Transverse colon (tissue), 4 donors: ENCODE measurements around the gene C19orf25. TPM values are rescaled to one million over a fixed set of nuclear protein-coding genes. Genes with fewer than 3 reads are reported as not detected.
A peak's percentile ranks its signal among the peaks of the same experiment; 100 is the strongest.

Experiments
- DNase-seq: peaks from one replicate; pipeline ENCODE4 v3.0.0-alpha.2; 2019
- H3K27ac ChIP-seq, 4 donors: fragments of 200-600 bp; sonication (generic); 2 replicates each; pipeline ENCODE4 v1.5.1; 2016 to 2018; ENCODE audit warnings: inconsistent platforms in 4 of 4
- H3K27me3 ChIP-seq: fragments of 200-600 bp; sonication (generic); 2 replicates; pipeline ENCODE4 v1.5.1; 2017; ENCODE audit warnings: inconsistent platforms
- H3K36me3 ChIP-seq, 4 donors: fragments of 200-600 bp; sonication (generic); 2 replicates each; pipeline ENCODE4 v1.5.1; 2017 to 2019; ENCODE audit warnings: inconsistent platforms in 4 of 4
- H3K4me1 ChIP-seq, 4 donors: fragments of 200-600 bp; sonication (generic); 2 replicates each; pipeline ENCODE4 v1.5.1; 2017 to 2020; ENCODE audit warnings: inconsistent platforms in 4 of 4
- H3K4me3 ChIP-seq, 4 donors: fragments of 200-600 bp; sonication (generic); 1 replicate in 1 of 4; 2 replicates in 3 of 4; pipeline versions ENCODE4 v1.5.1 to v1.6.1; 2017 to 2019; ENCODE audit warnings: inconsistent platforms in 4 of 4
- H3K9me3 ChIP-seq, 2 donors: fragments of 200-600 bp; sonication (generic); 2 replicates each; pipeline ENCODE4 v1.5.1; 2017 to 2019; ENCODE audit warnings: inconsistent platforms in 2 of 2
- EP300 ChIP-seq: sonication (generic); formaldehyde crosslinking; IDR thresholded peaks from one replicate; pipeline ENCODE4 v1.6.1; 2017; ENCODE audit warnings: antibody characterized with exemption, low read depth
- POLR2A ChIP-seq: fragments of 450-650 bp; IDR thresholded peaks from one replicate; pipeline ENCODE4 v1.6.1; 2016; ENCODE audit warnings: antibody characterized with exemption, mild to moderate bottlenecking, moderate library complexity
- POLR2AphosphoS5 ChIP-seq, 3 donors: sonication (generic); formaldehyde crosslinking; IDR thresholded peaks; one replicate each; pipeline ENCODE4 v1.6.1; 2016; ENCODE audit warnings: antibody characterized with exemption in 3 of 3
- WGBS, 2 donors: methylation state at CpG; one replicate each; pipeline ENCODE4 v1.1.5; 2018; ENCODE audit warnings: low coverage in 1 of 2; 5-methylcytosine and 5-hydroxymethylcytosine counted together
- in situ Hi-C, 4 donors: fragments of 200-750 bp; cut with MboI; loops; one replicate each; pipeline versions ENCODE4 v1.15.0 to v1.15.1; 2017; ENCODE audit warnings: low sequenced_read_pairs in 3 of 4, low pct_ligation_motif_present in 1 of 4, low pct_unique_long_range_greater_than_20kb in 1 of 4
- intact Hi-C: fragments of 100-400 bp; cut with DNase I; formaldehyde crosslinking; loops from one replicate; pipeline ENCODE4 v1.15.1; 2023; ENCODE audit warnings: low total_unique reads
- total RNA-seq, 4 donors: library from RNA; depleted of rRNA; stranded (reverse); fragments of >200 nt; gene quantifications; one replicate each; pipeline ENCODE4 v1.1.0, GENCODE V29; 2016
- TF ChIP-seq, protein P1 (sequence below), 5 experiments: fragments of 200-600 bp in 3 of 5; fragments of 450-650 bp in 2 of 5; sonication (generic) in 3 of 5; IDR thresholded peaks; 1 replicate in 2 of 5; 2 replicates in 3 of 5; pipeline ENCODE4 v1.5.1; 2016 to 2017; ENCODE audit warnings: antibody characterized with exemption in 5 of 5, inconsistent platforms in 3 of 5, mild to moderate bottlenecking in 2 of 5, moderate library complexity in 1 of 5

The C19orf25 gene
- total RNA-seq, 4 donors from 2014 or later, result 36.2 to 89.2 (median 46.0) TPM

DNA sequence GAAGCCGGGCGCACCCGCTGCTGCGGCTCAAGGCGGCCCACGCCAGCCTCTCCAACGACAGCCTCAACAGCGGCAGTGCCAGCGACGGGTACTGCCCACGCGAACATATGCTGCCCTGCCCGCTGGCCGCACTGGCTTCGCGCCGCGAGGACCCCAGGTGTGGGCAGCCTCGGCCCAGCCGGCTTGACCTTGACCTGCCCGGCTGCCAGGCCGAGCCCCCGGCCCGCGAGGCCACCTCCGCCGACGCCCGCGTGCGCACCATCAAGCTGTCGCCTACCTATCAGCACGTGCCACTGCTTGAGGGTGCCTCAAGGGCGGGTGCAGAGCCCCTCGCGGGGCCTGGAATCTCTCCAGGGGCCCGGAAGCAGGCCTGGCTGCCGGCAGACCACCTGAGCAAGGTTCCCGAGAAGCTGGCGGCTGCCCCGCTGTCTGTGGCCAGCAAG lies 13.0 kb downstream of the C19orf25 start:
- Histone ChIP-seq H3K27me3 (peaks cover 66% of the 10 kb centered on the region), H3K9me3 (no peaks in the 10 kb centered on the region), H3K36me3 (no peaks in the 10 kb centered on the region), H3K27ac (no peak overlapping the region), H3K4me1 (peaks cover 28 to 52% (median 45%) of the 10 kb centered on the region in 4 donors), H3K4me3 (peak overlapping the region in 1 of 4 donors; percentile 11)
- intact Hi-C loops, result no loop called here
- in situ Hi-C loops, result no loop called here
- DNase-seq, result no peak
- no peak for TF ChIP-seq POLR2AphosphoS5 (IDR thresholded peaks at IDR 0.05)
- TF ChIP-seq EP300, result no peak
- TF ChIP-seq POLR2A, result no peak
- TF ChIP-seq, protein P1, sequence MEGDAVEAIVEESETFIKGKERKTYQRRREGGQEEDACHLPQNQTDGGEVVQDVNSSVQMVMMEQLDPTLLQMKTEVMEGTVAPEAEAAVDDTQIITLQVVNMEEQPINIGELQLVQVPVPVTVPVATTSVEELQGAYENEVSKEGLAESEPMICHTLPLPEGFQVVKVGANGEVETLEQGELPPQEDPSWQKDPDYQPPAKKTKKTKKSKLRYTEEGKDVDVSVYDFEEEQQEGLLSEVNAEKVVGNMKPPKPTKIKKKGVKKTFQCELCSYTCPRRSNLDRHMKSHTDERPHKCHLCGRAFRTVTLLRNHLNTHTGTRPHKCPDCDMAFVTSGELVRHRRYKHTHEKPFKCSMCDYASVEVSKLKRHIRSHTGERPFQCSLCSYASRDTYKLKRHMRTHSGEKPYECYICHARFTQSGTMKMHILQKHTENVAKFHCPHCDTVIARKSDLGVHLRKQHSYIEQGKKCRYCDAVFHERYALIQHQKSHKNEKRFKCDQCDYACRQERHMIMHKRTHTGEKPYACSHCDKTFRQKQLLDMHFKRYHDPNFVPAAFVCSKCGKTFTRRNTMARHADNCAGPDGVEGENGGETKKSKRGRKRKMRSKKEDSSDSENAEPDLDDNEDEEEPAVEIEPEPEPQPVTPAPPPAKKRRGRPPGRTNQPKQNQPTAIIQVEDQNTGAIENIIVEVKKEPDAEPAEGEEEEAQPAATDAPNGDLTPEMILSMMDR (IDR thresholded peaks at IDR 0.05), result peak in 1 of 5 experiments; percentile 4
- 55% methylated on average over 32 of the region's 41 CpGs; no CpG with 5 or more reads in 1 of the 2 donors for WGBS, 2 donors

- TF ChIP-seq, protein P1 (IDR thresholded peaks at IDR 0.05), result peak; percentile 38 to 77 (median 54)
- TF ChIP-seq POLR2AphosphoS5 (IDR thresholded peaks at IDR 0.05), result no peak
- DNase-seq, result peak; percentile 45
- Histone ChIP-seq H3K4me1 (peaks cover 23 to 46% (median 38%) of the 10 kb centered on the region in 4 donors), H3K4me3 (peak overlapping the region in 1 of 4 donors; percentile 11), H3K27ac (no peak overlapping the region), H3K9me3 (no peaks in the 10 kb centered on the region), H3K36me3 (no peaks in the 10 kb centered on the region), H3K27me3 (peaks cover 59% of the 10 kb centered on the region)
- in situ Hi-C loops (no loop called here), intact Hi-C loops (no loop called here)
- WGBS, 2 donors, result 55% methylated on average over 43 of the region's 83 CpGs; no CpG with 5 or more reads in 1 of the 2 donors
Measured at GRCh38 chr19:1465191-1466016, 13.6 kb downstream of the C19orf25 start.

GRCh38 chr19:1461862-1462261 lies 17.2 kb downstream of the C19orf25 start:
- in situ Hi-C loops, result no loop called here
- TF ChIP-seq POLR2AphosphoS5 (IDR thresholded peaks at IDR 0.05) (no peak), EP300 (no peak), POLR2A (no peak)
- TF ChIP-seq, protein P1 (IDR thresholded peaks at IDR 0.05), result no peak
- H3K4me3 ChIP-seq, result no peak overlapping the region
- H3K36me3 ChIP-seq, result no peaks in the 10 kb centered on the region
- H3K9me3 ChIP-seq, result no peaks in the 10 kb centered on the region
- DNase-seq, result no peak
- peaks cover 55% of the 10 kb centered on the region for H3K27me3 ChIP-seq
- 90 to 96% methylated on average over 5 to 23 of the region's 24 CpGs for WGBS, 2 donors
- H3K4me1 ChIP-seq, result peaks cover 0 to 22% (median 10%) of the 10 kb centered on the region in 4 donors
- intact Hi-C loops, result no loop called here
- no peak overlapping the region for H3K27ac ChIP-seq

GRCh38 chr19:1460033-1460995 lies 18.7 kb downstream of the C19orf25 start:
- TF ChIP-seq POLR2AphosphoS5 (IDR thresholded peaks at IDR 0.05) (no peak), POLR2A (no peak), EP300 (no peak)
- TF ChIP-seq, protein P1 (IDR thresholded peaks at IDR 0.05), result no peak
- Histone ChIP-seq H3K4me1 (peaks cover 1 to 17% (median 13%) of the 10 kb centered on the region in 4 donors), H3K36me3 (no peaks in the 10 kb centered on the region), H3K4me3 (no peak overlapping the region), H3K27me3 (peaks cover 56% of the 10 kb centered on the region), H3K27ac (no peak overlapping the region), H3K9me3 (no peaks in the 10 kb centered on the region)
- DNase-seq, result no peak
- 90% methylated on average over 33 of the region's 36 CpGs; no CpG with 5 or more reads in 1 of the 2 donors for WGBS, 2 donors
- intact Hi-C loops (no loop called here), in situ Hi-C loops (no loop called here)
